Esophagus squamous epithelium (tissue), 5 donors: ENCODE results near the gene SLC2A5. TPM values are rescaled to one million over a fixed set of nuclear protein-coding genes. Genes with fewer than 3 reads are reported as not detected.

Experiments
- DNase-seq: peaks from one replicate; lab custom pipeline; 2025; lab: John Stamatoyannopoulos, UW
- H3K27ac ChIP-seq, 4 donors: fragments of 200-600 bp; sonication (generic); one replicate each; pipeline ENCODE4 v1.5.1; 2016 to 2019; ENCODE audit warnings: mild to moderate bottlenecking in 1 of 4
- H3K27me3 ChIP-seq, 4 donors: fragments of 200-600 bp; sonication (generic); 1 replicate in 3 of 4; 2 replicates in 1 of 4; pipeline versions ENCODE4 v1.5.1 to v1.6.0; 2017 to 2021; ENCODE audit warnings: antibody characterized with exemption in 1 of 4
- H3K36me3 ChIP-seq, 3 donors: fragments of 200-600 bp; sonication (generic); one replicate each; pipeline ENCODE4 v1.5.1; 2016 to 2019
- H3K4me1 ChIP-seq, 3 donors: fragments of 200-600 bp; sonication (generic); one replicate each; pipeline ENCODE4 v1.5.1; 2017 to 2019
- H3K4me3 ChIP-seq, 4 donors: fragments of 200-600 bp; sonication (generic); 1 replicate in 3 of 4; 2 replicates in 1 of 4; pipeline ENCODE4 v1.5.1; 2016 to 2019; ENCODE audit warnings: mild to moderate bottlenecking in 2 of 4, moderate library complexity in 1 of 4
- H3K9me3 ChIP-seq, 3 donors: fragments of 200-600 bp; sonication (generic); one replicate each; pipeline ENCODE4 v1.5.1; 2016 to 2019
- CTCF ChIP-seq, 6 experiments: fragments of 450-650 bp in 4 of 6; fragments of 200-600 bp in 2 of 6; sonication (generic) in 2 of 6; IDR thresholded peaks; one replicate each; pipeline ENCODE4 v1.5.1; 2016 to 2019; ENCODE audit warnings: antibody characterized with exemption in 6 of 6, mild to moderate bottlenecking in 4 of 6, moderate library complexity in 4 of 6
- POLR2A ChIP-seq, 4 donors: fragments of 450-650 bp; IDR thresholded peaks; one replicate each; pipeline ENCODE4 v1.6.1; 2017; ENCODE audit warnings: antibody characterized with exemption in 4 of 4, mild to moderate bottlenecking in 4 of 4, moderate library complexity in 3 of 4
- WGBS, 2 donors: methylation state at CpG; one replicate each; pipeline ENCODE4 v1.1.5; 2018; 5-methylcytosine and 5-hydroxymethylcytosine counted together
- intact Hi-C: fragments of 100-400 bp; cut with DNase I; formaldehyde crosslinking; loops from one replicate; pipeline ENCODE4 v1.15.0; 2022
- total RNA-seq, 4 donors: library from RNA; depleted of rRNA; stranded (reverse); fragments of >200 nt; gene quantifications; one replicate each; pipeline ENCODE4 v1.1.0, GENCODE V29; 2016
- donor health status: DM: yes; HTN: yes; CAD: no.

The SLC2A5 gene
- total RNA-seq, 4 donors from 2014 or later = 1.9 to 7.1 (median 4.2) TPM

- Histone ChIP-seq H3K27ac (no peak overlapping the region), H3K36me3 (no peaks in the 10 kb centered on the region), H3K9me3 (no peaks in the 10 kb centered on the region), H3K27me3 (no peaks in the 10 kb centered on the region), H3K4me1 (peaks cover 0 to 6% (median 0%) of the 10 kb centered on the region in 3 donors), H3K4me3 (no peak overlapping the region)
- 62 to 76% methylated on average over 3 of the region's 3 CpGs for WGBS, 2 donors
- no peak for TF ChIP-seq CTCF (IDR thresholded peaks at IDR 0.05)
- TF ChIP-seq POLR2A (IDR thresholded peaks at IDR 0.05) = no peak
- DNase-seq = no peak
- intact Hi-C loops = no loop called here
These were observed 18.6 kb downstream of the SLC2A5 start for GRCh38 chr1:9050803-9051202.

GRCh38 chr1:9048551-9048950 lies 20.9 kb downstream of the SLC2A5 start:
- TF ChIP-seq POLR2A (IDR thresholded peaks at IDR 0.05) (no peak), CTCF (IDR thresholded peaks at IDR 0.05) (no peak)
- H3K4me3 ChIP-seq = no peak overlapping the region
- WGBS, 2 donors = 79% methylated on average over 7 of the region's 7 CpGs
- no peak overlapping the region for H3K27ac ChIP-seq
- DNase-seq = no peak
- H3K4me1 ChIP-seq = peaks cover 0 to 8% (median 0%) of the 10 kb centered on the region in 3 donors
- H3K9me3 ChIP-seq = no peaks in the 10 kb centered on the region
- H3K36me3 ChIP-seq = no peaks in the 10 kb centered on the region
- intact Hi-C loops = no loop called here
- no peaks in the 10 kb centered on the region for H3K27me3 ChIP-seq

- 75 to 89% methylated on average over 2 of the region's 2 CpGs for WGBS, 2 donors
- Histone ChIP-seq H3K9me3 (no peaks in the 10 kb centered on the region), H3K4me3 (no peak overlapping the region), H3K36me3 (no peaks in the 10 kb centered on the region), H3K27ac (no peak overlapping the region), H3K27me3 (no peaks in the 10 kb centered on the region), H3K4me1 (peaks cover 0 to 8% (median 0%) of the 10 kb centered on the region in 3 donors)
- no peak for TF ChIP-seq CTCF (IDR thresholded peaks at IDR 0.05)
- no peak for DNase-seq
- intact Hi-C loops = no loop called here
These were observed 22.4 kb downstream of the SLC2A5 start for GRCh38 chr1:9047019-9047418.

GRCh38 chr1:9045861-9046510 lies 23.4 kb downstream of the SLC2A5 start:
- Histone ChIP-seq H3K4me1 (peaks cover 0 to 8% (median 0%) of the 10 kb centered on the region in 3 donors), H3K4me3 (no peak overlapping the region), H3K36me3 (no peaks in the 10 kb centered on the region), H3K9me3 (no peaks in the 10 kb centered on the region), H3K27me3 (no peaks in the 10 kb centered on the region), H3K27ac (no peak overlapping the region)
- TF ChIP-seq CTCF (IDR thresholded peaks at IDR 0.05) (no peak), POLR2A (IDR thresholded peaks at IDR 0.05) (no peak)
- 33 to 51% methylated on average over 6 to 7 of the region's 7 CpGs for WGBS, 2 donors
- intact Hi-C loops = no loop called here
- no peak for DNase-seq

- no peak for DNase-seq
- intact Hi-C loops = no loop called here
- Histone ChIP-seq H3K9me3 (no peaks in the 10 kb centered on the region), H3K27me3 (no peaks in the 10 kb centered on the region), H3K4me1 (peaks cover 0 to 8% (median 0%) of the 10 kb centered on the region in 3 donors), H3K27ac (no peak overlapping the region), H3K36me3 (peaks cover 0 to 7% (median 0%) of the 10 kb centered on the region in 3 donors), H3K4me3 (no peak overlapping the region)
- 96 to 98% methylated on average over 4 of the region's 4 CpGs for WGBS, 2 donors
- TF ChIP-seq POLR2A (IDR thresholded peaks at IDR 0.05) (no peak), CTCF (IDR thresholded peaks at IDR 0.05) (no peak)
These were observed 25.2 kb downstream of the SLC2A5 start for GRCh38 chr1:9044236-9044635.
